Suprapubic skin (tissue), 4 donors: ENCODE data around the gene LAMA5.

ENCODE experiments used
- CTCF ChIP-seq, 2 donors: fragments of 200-600 bp in 1 of 2; fragments of 450-650 bp in 1 of 2; sonication (generic) in 1 of 2; IDR thresholded peaks; one replicate each; pipeline ENCODE4 v1.5.1; 2016 to 2019; ENCODE audit warnings: antibody characterized with exemption in 2 of 2, mild to moderate bottlenecking in 1 of 2, moderate library complexity in 1 of 2
- POLR2A ChIP-seq, 2 donors: fragments of 450-650 bp; IDR thresholded peaks; one replicate each; pipeline ENCODE4 v1.6.1; 2017; ENCODE audit warnings: antibody characterized with exemption in 2 of 2, mild to moderate bottlenecking in 2 of 2, moderate library complexity in 2 of 2
- POLR2AphosphoS5 ChIP-seq, 3 donors: sonication (generic); formaldehyde crosslinking; IDR thresholded peaks; one replicate each; pipeline ENCODE4 v1.6.1; 2017; ENCODE audit warnings: antibody characterized with exemption in 3 of 3

DNA sequence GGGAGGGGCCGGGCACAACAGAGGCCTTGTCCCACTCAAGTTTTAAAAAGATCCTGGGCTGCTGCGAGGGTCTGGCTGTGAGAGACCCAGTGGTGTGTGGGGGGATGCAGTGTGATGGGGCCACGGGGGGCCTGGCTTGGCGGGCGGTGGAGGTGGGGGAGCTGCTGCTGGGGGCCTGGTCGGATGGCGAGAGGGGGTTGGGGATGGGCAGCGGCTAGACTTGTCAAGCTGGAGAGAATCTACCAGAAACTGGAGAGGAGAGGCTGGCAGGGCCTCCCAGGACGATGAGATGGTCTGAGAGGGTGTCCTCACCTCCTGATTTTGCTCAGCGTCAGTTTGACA, 24.9 kb upstream of the LAMA5 start:
- TF ChIP-seq CTCF (IDR thresholded peaks at IDR 0.05) (no peak), POLR2A (IDR thresholded peaks at IDR 0.05) (no peak), POLR2AphosphoS5 (IDR thresholded peaks at IDR 0.05) (no peak)
